Muscle of leg (tissue), 11 donors: ENCODE measurements around the gene UQCRHL. TPM values are rescaled to one million over a fixed set of nuclear protein-coding genes. Genes with fewer than 3 reads are reported as not detected.

Source experiments
- DNase-seq: peaks from one replicate; pipeline ENCODE4 v3.0.0; 2013
- H3K27ac ChIP-seq: one replicate; pipeline ENCODE4 v1.5.1; 2013; ENCODE audit warnings: mild to moderate bottlenecking, low read length, control low read depth
- H3K27me3 ChIP-seq: one replicate; pipeline ENCODE4 v1.6.1; 2013; ENCODE audit warnings: low read length; ENCODE audit not compliant: control insufficient read depth, insufficient read depth
- H3K36me3 ChIP-seq: one replicate; pipeline ENCODE4 v1.6.1; 2013; ENCODE audit warnings: low read length; ENCODE audit not compliant: control insufficient read depth, insufficient read depth
- H3K4me1 ChIP-seq: one replicate; pipeline ENCODE4 v1.6.1; 2013; ENCODE audit warnings: low read length; ENCODE audit not compliant: control insufficient read depth, insufficient read depth
- H3K4me3 ChIP-seq: one replicate; pipeline ENCODE4 v1.5.1; 2013; ENCODE audit warnings: low read length, control low read depth
- H3K9me3 ChIP-seq: replicated peaks from 2 replicates; pipeline ENCODE4 v1.6.1; 2013; ENCODE audit warnings: low read depth, low read length; ENCODE audit not compliant: control insufficient read depth
- WGBS: methylation state at CpG from one replicate; pipeline ENCODE4 v1.1.5; 2013; ENCODE audit warnings: missing lambda C conversion rate; ENCODE audit not compliant: insufficient coverage; 5-methylcytosine and 5-hydroxymethylcytosine counted together
- polyA plus RNA-seq, 8 donors: library from polyadenylated mRNA; unstranded; fragments of 120-200 nt; gene quantifications; one replicate each; pipeline versions ENCODE4 v1.2.1 to v1.2.3, GENCODE V29; 2013; ENCODE audit warnings: inconsistent platforms in 1 of 8, low replicate concordance in 1 of 8; ENCODE audit not compliant: insufficient read length in 8 of 8, insufficient read depth in 1 of 8
- total RNA-seq: library from RNA; stranded (reverse); fragments of 120-200 nt; gene quantifications from one replicate; pipeline ENCODE4 v1.2.4, GENCODE V29; 2013

The UQCRHL gene
- total and polyA plus RNA-seq, 9 donors = 0.52 to 8.6 (median 1.3) TPM

- peaks cover 32% of the 10 kb centered on the region for H3K27me3 ChIP-seq
- peaks cover 49% of the 10 kb centered on the region for H3K4me1 ChIP-seq
- 12% methylated on average over 8 of the region's 12 CpGs for WGBS
- H3K4me3 ChIP-seq = no peak overlapping the region
- H3K9me3 ChIP-seq = no peaks in the 10 kb centered on the region
- H3K36me3 ChIP-seq = peaks cover 7% of the 10 kb centered on the region
- H3K27ac ChIP-seq = peak overlapping the region; percentile 75
- peak; percentile 55 for DNase-seq
Measured at GRCh38 chr1:15760520-15761211, 46.8 kb downstream of the UQCRHL start.

GRCh38 chr1:15758953-15759661, 48.3 kb downstream of the UQCRHL start:
- Histone ChIP-seq H3K36me3 (no peaks in the 10 kb centered on the region), H3K9me3 (no peaks in the 10 kb centered on the region), H3K27ac (peak overlapping the region; percentile 78), H3K4me1 (peaks cover 47% of the 10 kb centered on the region), H3K27me3 (peaks cover 32% of the 10 kb centered on the region), H3K4me3 (peak overlapping the region; percentile 64)
- WGBS = under 1% methylated on average over 51 of the region's 58 CpGs
- peak; percentile 60 for DNase-seq

GRCh38 chr1:15758343-15758931, 49.0 kb downstream of the UQCRHL start, which contains the start of gene FBLIM1:
TSS of gene FBLIM1 (plus strand) at chr1:15758795. CDS start at chr1:15764984, 6,189 bp downstream.
- Histone ChIP-seq H3K9me3 (no peaks in the 10 kb centered on the region), H3K4me3 (peak within 1 kb of the TSS; percentile 64), H3K4me1 (peaks cover 47% of the 10 kb centered on the region), H3K27me3 (peaks cover 32% of the 10 kb centered on the region), H3K36me3 (no peaks in the 10 kb centered on the region), H3K27ac (peak within 1 kb of the TSS; percentile 78)
- no peak for DNase-seq
- under 1% methylated on average over 26 of the region's 58 CpGs for WGBS

GRCh38 chr1:15757575-15758342, 49.7 kb downstream of the UQCRHL start:
- WGBS = 9% methylated on average over 16 of the region's 24 CpGs
- Histone ChIP-seq H3K36me3 (no peaks in the 10 kb centered on the region), H3K27ac (no peak overlapping the region), H3K4me3 (peak overlapping the region; percentile 19), H3K9me3 (no peaks in the 10 kb centered on the region), H3K27me3 (peaks cover 32% of the 10 kb centered on the region), H3K4me1 (peaks cover 47% of the 10 kb centered on the region)
- DNase-seq = peak; percentile 54

Other genes starting within 250 kb of the UQCRHL start
- 4.3 TPM for gene AGMAT, start 222.6 kb downstream of the UQCRHL start, total RNA-seq
- 1 to 10 TPM; 1.4 to 5.1 (median 2.6) TPM for gene AGMAT, start 222.6 kb downstream of the UQCRHL start, polyA plus RNA-seq
- 20.6 TPM for gene DDI2, start 190.2 kb downstream of the UQCRHL start, total RNA-seq
- gene DDI2, start 190.2 kb downstream of the UQCRHL start, polyA plus RNA-seq = 10 to 100 TPM; 12.3 to 24.1 (median 18.2) TPM
- gene PLEKHM2, start 123.3 kb downstream of the UQCRHL start, total RNA-seq = 29.9 TPM
- gene PLEKHM2, start 123.3 kb downstream of the UQCRHL start, polyA plus RNA-seq = 10 to 100 TPM; 40.2 to 55.6 (median 51.1) TPM
- gene SLC25A34, start 71.4 kb downstream of the UQCRHL start, total RNA-seq = 5.8 TPM
- gene SLC25A34, start 71.4 kb downstream of the UQCRHL start, polyA plus RNA-seq = 1 to 10 TPM; 3.6 to 7.4 (median 5.7) TPM
- gene TMEM82, start 65.2 kb downstream of the UQCRHL start, total RNA-seq = not detected
- 1 to 10 TPM in 1 of 8 donors, under 1 TPM in 1, not detected in 6; 0.17 to 1.4 TPM for gene TMEM82, start 65.2 kb downstream of the UQCRHL start, polyA plus RNA-seq
- gene FBLIM1, start 48.9 kb downstream of the UQCRHL start, total RNA-seq = 17.3 TPM
- gene FBLIM1, start 48.9 kb downstream of the UQCRHL start, polyA plus RNA-seq = 10 to 100 TPM; 19.3 to 41.4 (median 27.4) TPM
- gene SPEN, start 40.1 kb upstream of the UQCRHL start, total RNA-seq = 22.8 TPM
- gene SPEN, start 40.1 kb upstream of the UQCRHL start, polyA plus RNA-seq = 10 to 100 TPM; 30.6 to 44.3 (median 35.5) TPM
- gene ZBTB17, start 168.5 kb upstream of the UQCRHL start, total RNA-seq = 27.4 TPM
- gene ZBTB17, start 168.5 kb upstream of the UQCRHL start, polyA plus RNA-seq = 10 to 100 TPM; 23.8 to 29.1 (median 25.8) TPM
- not detected for gene SRARP, start 196.6 kb upstream of the UQCRHL start, total RNA-seq
- gene SRARP, start 196.6 kb upstream of the UQCRHL start, polyA plus RNA-seq = under 1 TPM in 2 of 8 donors, not detected in 6; 0.08 to 0.10 TPM
- gene HSPB7, start 210.4 kb upstream of the UQCRHL start, total RNA-seq = 39.5 TPM
- gene HSPB7, start 210.4 kb upstream of the UQCRHL start, polyA plus RNA-seq = 100 to 1,000 TPM in 6 of 8 donors, 10 to 100 TPM in 2; 88.2 to 165 (median 142) TPM
- gene CLCNKA, start 214.4 kb upstream of the UQCRHL start, total RNA-seq = 0.27 TPM
- 1 to 10 TPM in 2 of 8 donors, under 1 TPM in 6; 0.33 to 1.2 (median 0.73) TPM for gene CLCNKA, start 214.4 kb upstream of the UQCRHL start, polyA plus RNA-seq
- gene CLCNKB, start 236.1 kb upstream of the UQCRHL start, total RNA-seq = 0.40 TPM
- gene CLCNKB, start 236.1 kb upstream of the UQCRHL start, polyA plus RNA-seq = under 1 TPM in 7 of 8 donors, not detected in 1; 0.11 to 0.53 (median 0.16) TPM